Esophagus squamous epithelium (tissue), 4 donors: ENCODE measurements around the gene CCDC51.
"Not testable (repeated sequence)": the region's sequence is repeated elsewhere in the genome, so short reads cannot be mapped to it uniquely, and the experiment has no call there.

Source experiments
- POLR2A ChIP-seq, 4 donors: fragments of 450-650 bp; IDR thresholded peaks; one replicate each; pipeline ENCODE4 v1.6.1; 2017; ENCODE audit warnings: antibody characterized with exemption in 4 of 4, mild to moderate bottlenecking in 4 of 4, moderate library complexity in 3 of 4
- TF ChIP-seq, protein P1 (sequence below), 6 experiments: fragments of 450-650 bp in 4 of 6; fragments of 200-600 bp in 2 of 6; sonication (generic) in 2 of 6; IDR thresholded peaks; one replicate each; pipeline ENCODE4 v1.5.1; 2016 to 2019; ENCODE audit warnings: antibody characterized with exemption in 6 of 6, mild to moderate bottlenecking in 4 of 6, moderate library complexity in 4 of 6

DNA sequence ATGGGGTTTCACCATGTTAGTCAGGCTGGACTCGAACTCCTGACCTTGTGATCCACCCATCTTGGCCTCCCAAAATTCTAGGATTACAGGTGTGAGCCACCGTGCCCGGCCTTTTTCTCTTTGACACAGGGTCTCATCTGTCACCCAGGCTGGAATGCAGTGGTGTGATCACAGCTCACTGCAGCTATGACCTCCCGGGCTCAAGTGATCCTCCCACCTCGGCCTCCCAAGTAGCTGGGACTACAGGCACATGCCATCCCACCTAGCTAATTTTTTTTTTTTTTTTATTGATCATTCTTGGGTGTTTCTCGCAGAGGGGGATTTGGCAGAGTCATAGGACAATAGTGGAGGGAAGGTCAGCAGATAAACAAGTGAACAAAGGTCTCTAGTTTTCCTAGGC is 42.9 kb upstream of the CCDC51 start:
- TF ChIP-seq POLR2A (IDR thresholded peaks at IDR 0.05): not testable (repeated sequence)
- TF ChIP-seq, protein P1, sequence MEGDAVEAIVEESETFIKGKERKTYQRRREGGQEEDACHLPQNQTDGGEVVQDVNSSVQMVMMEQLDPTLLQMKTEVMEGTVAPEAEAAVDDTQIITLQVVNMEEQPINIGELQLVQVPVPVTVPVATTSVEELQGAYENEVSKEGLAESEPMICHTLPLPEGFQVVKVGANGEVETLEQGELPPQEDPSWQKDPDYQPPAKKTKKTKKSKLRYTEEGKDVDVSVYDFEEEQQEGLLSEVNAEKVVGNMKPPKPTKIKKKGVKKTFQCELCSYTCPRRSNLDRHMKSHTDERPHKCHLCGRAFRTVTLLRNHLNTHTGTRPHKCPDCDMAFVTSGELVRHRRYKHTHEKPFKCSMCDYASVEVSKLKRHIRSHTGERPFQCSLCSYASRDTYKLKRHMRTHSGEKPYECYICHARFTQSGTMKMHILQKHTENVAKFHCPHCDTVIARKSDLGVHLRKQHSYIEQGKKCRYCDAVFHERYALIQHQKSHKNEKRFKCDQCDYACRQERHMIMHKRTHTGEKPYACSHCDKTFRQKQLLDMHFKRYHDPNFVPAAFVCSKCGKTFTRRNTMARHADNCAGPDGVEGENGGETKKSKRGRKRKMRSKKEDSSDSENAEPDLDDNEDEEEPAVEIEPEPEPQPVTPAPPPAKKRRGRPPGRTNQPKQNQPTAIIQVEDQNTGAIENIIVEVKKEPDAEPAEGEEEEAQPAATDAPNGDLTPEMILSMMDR (IDR thresholded peaks at IDR 0.05): not testable (repeated sequence)
